IPS DF 19.7 (cell line): Measurements from ENCODE around the gene CDK5RAP2.

Experiments
- DNase-seq: peaks from one replicate; pipeline ENCODE4 v3.0.0-alpha.2; 2013; ENCODE audit warnings: low read depth, low spot score

The CDK5RAP2 gene

GRCh38 chr9:120360046-120360445, 219.9 kb downstream of the CDK5RAP2 start:
- DNase-seq = no peak

- peak; percentile 9 for DNase-seq
Observed at GRCh38 chr9:120358877-120359276, 221.1 kb downstream of the CDK5RAP2 start.

GRCh38 chr9:120353506-120353905, 226.5 kb downstream of the CDK5RAP2 start:
- no peak for DNase-seq

GRCh38 chr9:120351106-120351505, 228.9 kb downstream of the CDK5RAP2 start:
- DNase-seq = no peak

GRCh38 chr9:120350596-120350995, 229.4 kb downstream of the CDK5RAP2 start:
- DNase-seq = no peak

GRCh38 chr9:120348951-120349429, 231.0 kb downstream of the CDK5RAP2 start:
- peak; percentile 59 for DNase-seq

GRCh38 chr9:120345379-120345778, 234.6 kb downstream of the CDK5RAP2 start:
- DNase-seq = no peak

GRCh38 chr9:120344230-120344629, 235.7 kb downstream of the CDK5RAP2 start:
- no peak for DNase-seq

GRCh38 chr9:120343416-120343815, 236.6 kb downstream of the CDK5RAP2 start:
- no peak for DNase-seq
